Measurements from ENCODE around the gene TMEM52.

Gene TMEM52

GRCh38 chr1:1918901-1919303 is at the start of gene TMEM52:
TMEM52 (minus strand) TSS chr1:1919279; CDS start chr1:1919265, 14 bp downstream.
- DNase-seq = no peak

- DNase-seq = no peak
These were observed 48.8 kb upstream of the TMEM52 start for GRCh38 chr1:1967879-1968278.

GRCh38 chr1:1967151-1967550 is 48.1 kb upstream of the TMEM52 start:
- DNase-seq = no peak

GRCh38 chr1:1966071-1966740 is 47.1 kb upstream of the TMEM52 start:
- no peak for DNase-seq

- no peak for DNase-seq
These were observed 46.5 kb upstream of the TMEM52 start for GRCh38 chr1:1965546-1965945.

- DNase-seq = no peak
These were observed 45.7 kb upstream of the TMEM52 start for GRCh38 chr1:1964811-1965210.

- no peak for DNase-seq
These were observed 44.5 kb upstream of the TMEM52 start for GRCh38 chr1:1963570-1963969.

GRCh38 chr1:1962752-1963151 is 43.7 kb upstream of the TMEM52 start:
- DNase-seq = no peak

- no peak for DNase-seq
These were observed 41.6 kb upstream of the TMEM52 start for GRCh38 chr1:1960480-1961196.

- DNase-seq = peak; percentile 90
These were observed 40.9 kb upstream of the TMEM52 start for GRCh38 chr1:1959840-1960479.

- no peak for DNase-seq
These were observed 40.4 kb upstream of the TMEM52 start for GRCh38 chr1:1959459-1959839.

- DNase-seq = no peak
These were observed 39.0 kb upstream of the TMEM52 start for GRCh38 chr1:1958071-1958541.

- DNase-seq = no peak
These were observed 38.5 kb upstream of the TMEM52 start for GRCh38 chr1:1957533-1957961.

GRCh38 chr1:1956586-1957532 is 37.8 kb upstream of the TMEM52 start:
- no peak for DNase-seq

GRCh38 chr1:1956101-1956500 is 37.0 kb upstream of the TMEM52 start:
- DNase-seq = no peak

- no peak for DNase-seq
These were observed 36.6 kb upstream of the TMEM52 start for GRCh38 chr1:1955621-1956094.

- peak; percentile 61 for DNase-seq
These were observed 35.9 kb upstream of the TMEM52 start for GRCh38 chr1:1954831-1955441.

GRCh38 chr1:1954015-1954414 is 34.9 kb upstream of the TMEM52 start:
- no peak for DNase-seq

- DNase-seq = no peak
These were observed 31.9 kb upstream of the TMEM52 start for GRCh38 chr1:1950940-1951339.

- DNase-seq = no peak
These were observed 29.7 kb upstream of the TMEM52 start for GRCh38 chr1:1948783-1949182.

GRCh38 chr1:1947493-1947892 is 28.4 kb upstream of the TMEM52 start:
- no peak for DNase-seq

GRCh38 chr1:1946540-1946939 is 27.5 kb upstream of the TMEM52 start:
- no peak for DNase-seq

Measured in activated CD4-positive, alpha-beta T cell treated with anti-CD3 and anti-CD28 coated beads for 48 hours (primary cell).